GM18498 (cell line): ENCODE measurements around the gene CST7.

ENCODE experiments used
- ATAC-seq: cut with Tn5 transposase; IDR thresholded peaks from one replicate; pipeline ENCODE4 v1.9.1; 2021; ENCODE audit warnings: mild to moderate bottlenecking, moderate library complexity; ENCODE audit not compliant: unreplicated experiment

The CST7 gene

DNA sequence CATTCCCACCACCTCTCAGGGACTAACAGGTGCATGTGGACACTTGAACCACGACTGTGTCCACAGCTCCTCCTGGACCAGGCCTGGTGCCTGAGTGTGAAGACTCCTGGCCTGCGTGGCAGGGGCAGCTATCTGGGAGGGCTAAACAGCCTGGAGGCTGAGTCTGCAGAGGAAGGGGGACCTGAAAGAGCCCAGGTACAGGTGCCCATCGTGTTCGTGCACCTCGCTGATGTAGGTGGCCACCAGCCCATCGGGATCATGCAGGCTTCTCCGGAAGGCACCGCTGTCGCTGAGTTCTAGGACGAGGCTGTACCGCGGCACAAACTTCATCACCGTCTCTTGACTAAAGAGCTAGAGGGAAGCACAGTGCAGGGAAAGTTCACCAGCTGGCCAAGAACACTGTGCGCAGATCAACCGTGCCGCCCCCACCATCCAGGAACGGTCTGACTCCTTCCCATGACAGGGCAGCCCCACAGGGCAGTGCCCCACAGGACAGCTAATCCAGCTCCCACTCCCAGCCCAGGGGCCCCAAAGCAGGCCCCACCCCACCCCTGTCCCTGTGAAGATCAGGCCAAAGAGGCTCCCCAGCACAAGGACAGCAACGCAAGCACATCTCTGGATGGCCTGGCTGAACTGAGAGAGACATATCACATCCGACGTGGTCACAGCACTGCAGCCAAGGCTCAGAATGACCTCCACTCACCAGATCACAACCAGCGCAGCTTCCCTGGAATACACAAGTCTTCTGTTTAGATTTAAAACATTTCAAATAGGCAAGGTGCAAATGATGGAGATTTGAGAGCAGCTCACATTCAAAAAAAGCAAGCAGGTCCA lies 14.8 kb downstream of the CST7 start:
- no peak for ATAC-seq

DNA sequence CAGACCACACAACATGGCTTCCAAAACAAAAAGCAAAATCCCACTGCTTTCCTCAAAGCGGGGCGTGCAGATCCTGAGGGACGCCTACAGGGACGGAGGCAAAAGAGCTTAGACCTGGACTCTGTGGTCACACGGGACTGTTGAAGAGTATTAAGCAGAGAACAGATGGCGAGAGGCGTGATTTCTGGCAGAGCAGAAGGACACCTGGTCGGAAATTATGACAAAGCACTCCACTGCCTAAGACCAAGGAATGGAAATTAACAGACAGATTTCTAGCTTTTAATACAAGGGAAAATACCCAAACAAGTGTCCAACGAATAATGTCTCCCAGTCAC lies 15.4 kb downstream of the CST7 start:
- no peak for ATAC-seq

DNA sequence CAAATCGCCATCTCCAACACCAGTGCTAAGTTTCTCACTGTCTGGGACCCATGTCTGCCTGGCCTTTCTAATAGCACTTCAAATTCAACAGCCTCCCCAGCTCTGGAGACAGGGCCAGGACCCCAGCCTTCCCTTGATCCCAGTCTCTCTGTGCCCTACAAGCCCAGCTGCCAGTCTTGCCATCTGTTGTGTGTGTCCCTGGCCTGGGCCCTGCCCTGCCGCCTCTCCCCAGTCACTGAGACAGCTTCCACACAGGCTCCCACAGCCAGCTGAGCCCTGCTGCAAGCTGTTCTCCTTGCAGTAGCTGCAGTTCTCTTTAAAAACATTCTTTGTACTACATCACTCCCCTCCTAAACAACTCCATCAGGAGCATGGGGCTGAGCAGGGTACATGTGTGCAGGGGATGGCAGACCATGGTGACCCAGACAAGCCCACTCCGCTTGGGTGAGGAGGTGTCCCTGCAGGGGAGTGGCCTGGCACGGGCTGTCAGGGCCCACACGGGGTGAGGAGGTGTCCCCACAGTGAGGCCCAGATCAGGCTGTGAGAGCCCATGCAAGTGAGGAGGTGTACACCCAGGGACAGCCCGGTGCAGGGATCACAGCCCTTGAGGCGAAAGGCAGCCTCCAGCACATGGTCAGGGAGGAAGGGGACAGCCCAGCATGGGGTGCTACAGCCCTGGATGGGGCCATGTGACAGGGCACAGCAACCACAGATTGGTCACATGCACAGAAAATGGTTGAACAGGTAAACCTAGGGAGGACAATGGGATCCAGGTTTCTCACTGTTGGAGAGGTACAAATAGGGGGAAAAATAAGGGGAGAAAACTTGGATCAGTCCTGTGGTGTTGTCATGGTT lies 16.2 kb downstream of the CST7 start:
- no peak for ATAC-seq

DNA sequence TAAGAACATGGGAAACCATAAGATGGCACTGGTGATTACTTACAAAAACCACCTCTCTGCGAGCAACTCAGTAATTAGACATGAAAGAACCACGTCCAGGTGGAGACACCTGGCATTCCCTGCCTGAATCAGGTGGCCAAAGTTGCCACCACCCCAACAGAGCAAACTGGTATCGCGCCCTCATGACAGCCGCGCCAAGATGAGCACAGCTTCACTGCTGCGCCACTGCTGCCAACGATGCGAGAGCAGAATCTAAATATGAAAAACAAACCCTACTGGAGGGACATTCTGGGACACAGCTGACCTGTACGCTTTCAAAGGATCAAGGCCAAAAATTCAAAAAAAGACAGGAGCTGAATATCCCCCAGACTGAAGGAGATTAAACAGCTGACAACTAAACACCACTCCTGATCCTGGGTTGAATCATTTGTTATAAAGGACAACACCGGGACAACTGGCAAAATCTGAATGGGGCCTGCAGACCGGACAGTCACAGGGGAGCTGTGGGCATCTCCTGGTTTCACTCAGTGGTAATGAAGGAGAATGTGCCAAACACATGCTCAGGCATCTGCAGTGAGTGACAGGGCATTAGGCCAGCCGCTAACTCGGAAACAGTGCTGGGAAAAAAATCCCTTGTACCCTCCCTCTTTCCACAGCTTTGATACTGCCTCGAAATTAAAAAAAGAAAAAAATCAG lies 17.4 kb downstream of the CST7 start:
- no peak for ATAC-seq

DNA sequence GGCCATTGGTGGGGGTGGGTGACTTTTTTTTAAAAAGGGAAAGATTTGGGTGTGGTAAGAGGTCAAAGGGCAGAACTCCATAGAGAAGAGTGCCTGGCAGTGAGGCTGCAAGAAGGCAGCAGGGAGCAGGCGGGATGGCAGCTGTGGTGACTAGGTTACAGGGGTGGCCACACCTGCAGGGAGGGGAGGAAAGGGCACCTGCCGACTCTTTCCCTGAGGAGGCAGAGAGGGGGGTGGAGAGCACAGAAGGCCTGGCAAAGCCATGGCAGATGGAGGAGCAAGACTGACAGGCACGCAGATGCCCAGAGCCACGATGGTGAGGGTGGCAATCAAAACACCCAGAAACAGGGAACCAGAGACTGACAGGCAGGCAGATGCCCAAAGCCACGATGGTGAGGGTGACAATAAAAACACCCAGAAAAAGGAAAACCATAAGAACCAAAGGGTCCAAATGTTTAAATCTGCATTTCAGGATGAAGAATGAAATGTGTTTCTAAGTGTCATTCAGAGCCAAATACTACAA lies 19.3 kb downstream of the CST7 start:
- ATAC-seq: no peak

DNA sequence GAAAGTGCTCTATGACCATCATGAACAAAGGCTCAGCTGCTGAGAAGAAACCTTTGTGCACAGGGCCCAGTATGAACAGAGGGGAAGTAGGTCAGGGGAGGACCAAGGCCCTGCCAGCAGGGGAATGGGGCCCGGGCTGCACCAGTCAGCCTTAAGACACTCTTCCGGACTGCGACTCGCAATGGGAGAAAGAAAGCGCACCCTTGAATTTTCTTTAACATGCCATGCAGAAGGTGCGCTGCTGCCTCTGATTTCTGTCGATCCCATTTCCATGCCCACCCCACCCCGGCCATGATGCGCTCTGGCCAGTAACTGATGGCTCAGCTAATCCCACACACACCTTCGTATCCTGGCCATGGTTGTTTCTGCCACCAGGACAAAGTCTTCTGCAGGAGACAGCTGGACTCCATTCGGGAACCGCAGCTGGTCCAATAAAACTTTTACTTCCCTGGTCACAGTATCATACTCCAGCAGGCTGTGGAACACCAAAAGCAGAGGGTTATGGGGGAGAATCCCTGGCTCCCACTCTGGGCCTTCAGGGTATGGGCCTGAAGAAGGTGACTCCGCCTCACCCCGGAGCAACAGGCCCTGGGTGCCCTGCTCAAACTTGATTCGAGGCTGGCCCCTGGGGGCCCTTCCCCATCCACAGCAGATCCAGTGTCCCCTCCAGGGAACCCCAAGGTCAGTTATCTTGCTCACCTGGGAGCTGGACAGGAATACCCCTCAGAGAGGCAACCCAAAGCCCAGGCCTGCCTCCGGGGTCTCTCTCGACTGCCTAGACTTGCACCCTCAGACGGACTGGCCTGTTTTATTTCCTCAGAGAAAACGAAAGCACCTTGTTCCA lies 20.3 kb downstream of the CST7 start:
- no peak for ATAC-seq

DNA sequence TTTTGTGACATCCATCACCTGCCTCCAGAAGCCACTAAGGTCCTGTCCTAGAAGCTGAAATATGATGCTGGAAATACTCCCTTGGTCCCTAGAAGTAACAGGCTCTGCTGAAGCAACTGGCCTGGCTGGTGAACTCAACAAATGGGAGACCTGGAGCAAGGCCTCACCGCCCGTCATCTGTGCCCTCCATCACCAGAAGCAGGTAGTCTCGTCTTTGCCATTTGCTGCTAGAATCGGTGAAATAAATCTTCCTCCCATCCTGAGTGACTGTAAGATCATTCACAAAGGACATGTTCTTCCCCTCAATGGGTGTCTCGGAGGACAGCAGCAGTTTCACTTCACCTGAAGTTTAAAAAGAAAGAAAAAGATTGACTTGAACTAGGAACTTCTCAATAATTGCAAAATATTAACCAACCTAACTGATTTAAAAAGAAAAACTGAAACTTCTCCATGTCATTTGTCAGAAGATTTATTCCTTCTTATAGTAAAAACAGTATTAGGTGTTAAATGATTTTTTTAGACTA lies 21.0 kb downstream of the CST7 start:
- ATAC-seq: no peak

DNA sequence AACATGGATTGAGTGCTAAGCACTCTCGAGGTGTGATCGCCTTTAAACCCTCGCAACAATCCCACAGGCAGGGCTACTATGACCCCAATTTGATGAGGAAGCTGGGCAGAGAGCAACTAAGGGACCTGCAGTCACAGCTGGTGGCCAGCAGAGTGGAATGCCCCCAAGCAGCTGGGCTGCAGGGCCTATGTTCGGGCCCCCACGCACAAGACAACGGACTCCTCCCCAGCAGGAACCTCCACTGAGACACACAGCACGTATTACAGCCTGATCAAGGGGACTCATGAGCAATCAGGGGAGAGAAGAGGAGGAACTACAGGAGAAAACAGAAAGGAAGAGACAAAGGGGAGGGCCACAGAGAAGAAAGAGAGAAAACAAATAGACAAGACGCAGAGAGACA lies 21.7 kb downstream of the CST7 start:
- no peak for ATAC-seq

DNA sequence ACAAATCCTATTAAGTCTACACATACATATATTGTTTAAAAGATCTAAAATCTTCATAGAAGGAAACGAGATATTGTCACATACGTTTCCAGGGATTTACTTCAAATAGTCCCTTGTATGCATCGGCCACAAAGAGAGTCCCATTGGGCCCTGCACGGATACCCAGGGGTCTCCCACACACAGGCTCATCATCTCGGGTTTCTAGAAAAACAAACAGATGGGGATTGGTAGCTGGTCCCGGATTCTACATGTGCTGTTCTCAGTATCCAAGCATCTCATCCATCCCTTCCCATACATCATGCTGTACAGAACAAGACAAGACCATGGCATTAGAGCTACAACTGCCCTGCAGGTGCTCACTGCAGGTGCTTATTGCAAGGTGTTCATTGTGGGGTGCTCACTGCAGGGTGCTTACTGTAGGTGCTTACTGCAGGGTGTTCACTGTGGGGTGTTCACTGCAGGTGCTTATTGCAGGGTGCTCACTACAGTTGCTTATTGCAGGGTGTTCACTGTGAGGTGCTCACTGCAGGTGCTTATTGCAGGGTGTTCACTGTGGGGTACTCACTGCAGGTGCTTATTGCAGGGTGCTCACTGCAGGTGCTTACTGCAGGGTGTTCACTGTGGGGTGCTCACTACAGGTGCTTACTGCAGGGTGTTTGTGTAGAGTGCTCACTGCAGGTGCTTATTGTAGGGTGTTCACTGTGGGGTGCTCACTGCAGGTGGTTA lies 22.5 kb downstream of the CST7 start:
- no peak for ATAC-seq

DNA sequence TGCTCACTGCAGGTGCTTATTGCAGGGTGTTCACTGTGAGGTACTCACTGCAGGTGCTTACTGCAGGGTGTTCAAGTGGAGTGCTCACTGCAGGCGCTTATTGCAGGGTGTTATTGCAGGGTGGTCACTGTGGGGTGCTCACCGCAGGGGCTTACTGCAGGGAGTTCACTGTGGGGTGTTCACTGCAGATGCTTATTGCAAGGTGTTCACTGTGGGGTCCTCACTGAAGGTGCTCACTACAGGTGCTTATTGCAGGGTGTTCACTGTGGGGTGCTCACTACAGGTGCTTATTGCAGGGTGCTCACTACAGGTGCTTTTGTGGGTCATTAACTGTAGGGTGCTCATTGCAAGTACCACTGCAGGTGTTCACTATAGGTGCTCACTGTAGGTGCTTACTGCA lies 23.3 kb downstream of the CST7 start:
- no peak for ATAC-seq

DNA sequence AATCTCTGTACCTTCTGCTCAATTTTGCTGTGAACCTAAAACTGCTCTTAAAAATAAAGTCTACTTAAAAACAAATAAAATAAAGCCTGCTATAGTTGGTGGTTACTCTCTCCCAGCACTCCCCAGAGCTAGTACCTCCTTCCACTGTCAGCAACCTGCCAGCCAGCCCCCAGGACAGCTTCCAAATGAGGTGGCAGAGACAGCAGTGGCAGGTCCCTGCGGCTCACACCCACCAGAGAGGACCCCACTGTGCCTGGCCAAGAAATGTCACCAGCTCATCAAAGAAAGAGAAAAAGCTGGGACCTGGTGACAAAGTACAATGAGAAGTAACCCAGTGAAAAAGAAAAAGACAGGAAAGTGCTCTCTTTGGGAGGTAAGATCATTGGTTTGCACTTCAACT lies 28.3 kb downstream of the CST7 start:
- ATAC-seq: no peak

DNA sequence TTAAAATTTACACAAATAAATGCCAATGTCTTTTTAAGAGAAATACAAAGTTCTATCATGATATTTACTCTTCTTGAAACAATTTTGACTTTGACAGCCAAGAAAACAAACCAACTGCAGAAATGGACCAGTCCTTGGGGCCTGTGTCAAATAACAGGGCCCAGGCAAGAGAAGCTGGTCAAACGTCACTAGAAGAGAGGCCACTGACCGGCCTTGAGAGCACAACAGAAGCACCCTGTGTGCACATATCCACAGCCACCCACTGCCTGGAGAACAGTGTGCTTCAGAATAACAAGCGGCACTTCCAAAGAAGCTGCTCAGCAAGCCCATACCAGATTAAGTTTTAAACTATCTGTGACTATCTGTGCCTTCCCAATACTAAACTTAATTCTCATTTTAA lies 28.7 kb downstream of the CST7 start:
- ATAC-seq: no peak

DNA sequence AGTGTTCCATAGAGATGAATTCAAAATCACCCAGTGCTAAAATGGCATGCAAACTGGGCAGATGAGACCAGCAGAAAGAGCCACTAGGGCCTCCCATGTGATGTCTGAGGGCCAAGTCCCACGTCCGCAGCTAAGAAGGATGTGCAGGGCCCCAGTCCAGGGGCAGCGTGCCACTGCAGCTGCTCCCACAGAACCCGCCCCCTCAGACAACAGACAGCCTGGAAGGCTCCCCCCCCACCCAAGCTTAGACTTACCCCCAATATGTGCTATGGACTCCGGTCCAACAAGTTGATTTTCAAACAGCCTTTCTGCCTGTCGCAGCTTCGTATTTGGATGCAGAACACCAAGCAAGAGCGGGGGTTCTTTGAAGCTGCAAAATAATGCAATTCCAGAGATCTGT lies 29.4 kb downstream of the CST7 start:
- ATAC-seq: no peak

DNA sequence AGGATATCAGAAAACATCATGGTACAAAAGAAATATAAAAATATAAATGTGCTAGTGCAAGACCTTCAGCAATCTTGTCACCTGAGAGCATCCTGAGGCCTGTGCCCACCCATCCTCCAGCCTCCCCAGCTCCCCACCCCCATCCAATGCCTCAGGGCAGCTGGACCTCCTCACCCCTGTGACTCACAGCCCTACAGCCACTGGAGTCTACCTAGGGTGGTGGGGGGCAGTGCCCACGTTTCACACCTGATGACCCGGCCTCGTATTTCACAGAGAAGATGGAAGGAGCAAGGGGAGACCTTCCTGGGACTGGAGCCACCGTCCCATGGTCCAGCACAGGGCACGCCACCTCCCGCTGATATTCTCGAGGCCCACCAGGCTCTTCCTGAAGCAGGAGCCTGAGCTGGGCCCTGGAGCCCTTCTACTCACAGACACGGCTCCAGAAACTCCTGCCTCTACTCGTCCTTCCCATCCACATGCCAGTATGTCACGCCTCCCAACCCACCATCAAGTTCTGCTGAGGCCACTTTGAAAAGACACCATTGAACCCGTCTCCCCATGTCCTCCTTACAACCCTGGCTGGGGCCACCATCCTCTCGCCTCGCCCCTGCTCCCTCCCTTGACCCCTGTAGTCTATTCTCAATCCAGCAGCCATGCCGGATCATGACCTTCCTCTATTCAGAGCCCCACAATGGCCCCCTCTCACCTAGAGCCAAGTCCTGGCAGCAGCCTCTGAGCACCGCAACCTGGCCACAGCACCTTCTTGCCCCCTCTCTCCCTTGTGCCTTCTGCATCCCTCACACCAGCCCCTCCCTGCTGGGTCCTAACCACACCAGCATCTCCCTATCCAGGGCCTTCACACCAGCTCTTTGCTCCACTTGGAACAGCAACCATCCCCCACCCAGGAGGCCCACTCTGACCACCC lies 30.2 kb downstream of the CST7 start:
- ATAC-seq: no peak

DNA sequence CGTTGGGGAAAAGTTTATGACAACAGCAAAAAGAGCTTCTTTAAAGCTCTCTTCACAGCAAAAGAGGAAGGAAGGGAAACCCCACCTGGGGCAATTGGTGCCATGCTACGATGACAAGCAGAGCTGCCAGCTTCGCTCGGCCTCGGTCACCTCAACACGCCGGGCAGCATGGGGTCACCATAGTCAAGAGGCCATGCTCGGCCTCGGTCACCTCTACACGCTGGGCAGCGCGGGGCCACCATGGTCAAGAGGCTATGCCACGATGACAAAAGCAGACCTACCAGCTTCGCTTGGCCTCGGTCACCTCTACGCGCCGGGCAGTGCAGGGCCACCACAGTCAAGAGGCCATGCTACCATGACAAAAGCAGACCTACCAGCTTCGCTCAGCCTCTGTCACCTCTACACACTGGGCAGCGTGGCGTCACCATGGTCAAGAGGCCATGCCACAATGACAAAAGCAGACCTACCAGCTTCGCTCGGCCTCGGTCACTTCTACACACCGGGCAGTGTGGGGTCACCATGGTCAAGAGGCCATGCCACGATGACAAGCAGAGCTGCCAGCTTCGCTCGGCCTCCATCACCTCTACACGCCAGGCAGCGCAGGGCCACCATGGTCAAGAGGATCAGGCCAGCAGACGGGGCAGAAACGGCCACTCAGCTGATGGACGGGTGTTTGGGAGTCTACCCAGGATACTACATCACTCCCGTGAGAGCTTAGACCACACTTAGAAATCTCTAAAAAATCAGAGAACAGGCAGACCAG lies 31.4 kb downstream of the CST7 start:
- ATAC-seq: no peak

DNA sequence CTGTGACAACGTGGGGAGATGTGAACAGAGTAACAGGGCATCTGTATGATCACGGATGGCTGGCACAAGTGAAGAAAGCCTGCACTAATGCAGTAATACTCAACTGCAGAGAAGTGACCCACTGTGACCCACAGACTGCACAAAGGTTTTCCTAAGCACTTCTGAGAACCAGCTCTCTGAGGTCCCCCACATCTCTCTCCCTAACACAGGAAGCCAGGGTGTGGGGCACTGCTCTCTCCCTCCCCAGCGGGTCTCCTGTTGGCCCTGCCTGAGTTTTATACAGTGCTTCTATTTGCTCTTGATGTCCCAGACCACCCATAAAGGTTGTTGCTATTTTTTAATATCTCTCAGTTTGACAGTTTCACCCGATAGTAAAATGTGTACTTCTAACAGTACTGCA lies 32.2 kb downstream of the CST7 start:
- no peak for ATAC-seq

DNA sequence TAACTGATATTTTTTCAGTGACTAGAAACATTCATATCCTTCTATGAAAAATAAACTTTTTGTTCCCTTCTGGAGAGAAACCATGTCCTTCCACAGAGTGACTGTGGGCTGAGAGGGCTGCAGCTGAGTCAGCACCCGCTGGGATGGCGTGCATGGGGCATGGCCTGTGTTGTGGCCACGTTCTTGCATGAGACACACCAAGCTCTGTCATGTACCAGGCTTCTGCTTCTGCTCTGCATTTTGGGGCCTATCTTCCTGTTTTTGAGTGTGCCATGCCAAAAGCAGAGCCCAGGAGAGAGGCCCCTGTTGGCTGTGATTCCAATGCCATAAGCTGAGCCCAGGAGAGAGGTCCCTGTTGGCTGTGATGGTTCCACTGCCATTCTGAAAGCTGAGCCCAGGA lies 32.7 kb downstream of the CST7 start:
- ATAC-seq: no peak

DNA sequence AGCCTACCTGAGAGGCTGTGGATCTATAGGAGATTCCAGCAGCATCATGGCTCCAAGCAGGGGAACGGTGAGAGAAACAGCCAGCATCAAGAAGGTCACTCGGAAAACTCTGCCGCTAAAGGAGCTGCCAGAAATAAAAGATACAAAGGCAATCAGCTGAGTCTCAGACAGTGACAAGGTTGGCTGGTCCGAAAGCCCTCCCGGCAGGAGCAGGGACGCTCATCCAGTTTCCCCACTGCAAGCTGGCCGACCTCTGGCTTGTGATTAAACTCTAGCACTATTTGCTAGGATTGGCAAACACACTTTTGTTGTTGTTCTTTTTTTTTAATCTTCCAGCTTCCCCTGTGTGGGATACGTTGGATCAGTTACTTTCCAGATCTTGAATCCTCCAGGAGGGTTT lies 34.8 kb downstream of the CST7 start:
- no peak for ATAC-seq
